Mammary epithelial cell (primary cell): ENCODE data around the gene MED10.

Experiments used
- CTCF ChIP-seq, 2 donors: IDR thresholded peaks in 1 of 2; conservative IDR thresholded peaks in 1 of 2; 2 replicates each; pipeline ENCODE4 v1.5.1; 2011 to 2012; ENCODE audit warnings: inconsistent platforms in 2 of 2, low read length in 2 of 2, mild to moderate bottlenecking in 2 of 2, control low read depth in 1 of 2, low read depth in 1 of 2; ENCODE audit not compliant: insufficient read depth in 1 of 2; ENCODE audit errors: extremely low read depth in 1 of 2
- EZH2 ChIP-seq: IDR thresholded peaks from 2 replicates; pipeline ENCODE4 v1.6.1; 2012; ENCODE audit warnings: low read length, inconsistent platforms, borderline replicate concordance

- no peak for TF ChIP-seq EZH2
- no peak for TF ChIP-seq CTCF (conservative IDR thresholded peaks at IDR 0.05 in 1 of 2, IDR thresholded peaks at IDR 0.05 in 1 of 2; ENCODE audit: extremely low read depth in 1 of 2, insufficient read depth in 1 of 2, low read depth in 1 of 2, low read length in 2 of 2)
Observed at GRCh38 chr5:6365142-6365976, 13.0 kb downstream of the MED10 start.
